ENCODE results near the gene IGFBP3. TPM values are rescaled to one million over a fixed set of nuclear protein-coding genes. Genes with fewer than 3 reads are reported as not detected.

Gene IGFBP3
- total and polyA plus RNA-seq, 2 of the 13 experiments (the other 11 are each of a cell fraction or from before 2014, with no cell fraction given) = 57.5 TPM; not detected in 1

DNA sequence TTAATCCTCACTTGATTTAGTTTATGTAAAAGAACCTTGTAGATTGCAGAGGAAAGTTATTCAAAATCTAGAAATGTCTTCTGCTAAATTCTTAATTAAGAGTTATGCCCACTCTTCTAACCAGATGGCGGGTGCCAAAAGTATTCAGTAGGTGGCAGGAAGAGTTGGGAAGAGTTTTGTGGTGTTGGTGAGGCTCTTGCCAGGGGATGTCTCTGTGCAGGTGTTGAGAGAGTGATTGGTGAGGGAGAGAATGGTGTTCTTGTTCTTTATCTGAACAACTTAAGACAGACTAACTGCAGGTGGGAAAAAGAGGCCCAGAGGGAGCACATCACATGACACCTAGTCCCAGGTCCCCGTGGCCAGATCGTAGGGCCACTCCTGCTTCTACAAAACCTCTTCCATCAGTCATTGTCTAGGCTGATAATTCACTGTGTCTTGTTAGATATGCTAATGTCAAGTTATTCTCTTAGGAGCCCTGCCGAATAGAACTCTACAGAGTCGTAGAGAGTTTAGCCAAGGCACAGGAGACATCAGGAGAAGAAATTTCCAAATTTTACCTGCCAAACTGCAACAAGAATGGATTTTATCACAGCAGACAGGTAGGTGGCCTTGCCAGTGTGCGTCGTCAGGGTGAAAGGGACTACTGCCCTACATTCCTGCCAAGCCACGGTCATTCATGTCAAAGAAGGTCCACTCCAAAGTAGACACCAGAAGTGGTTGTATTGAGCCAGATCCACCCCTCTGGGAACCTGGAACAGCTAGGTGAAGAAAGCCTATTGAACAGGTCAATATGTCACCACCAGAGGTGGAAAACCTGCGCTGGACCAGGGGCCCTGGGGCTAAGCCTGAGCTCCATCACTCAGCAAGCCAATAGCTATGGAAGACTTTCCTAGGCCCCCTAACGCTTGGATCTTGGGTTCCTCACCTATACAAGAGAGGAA is 29.3 kb downstream of the IGFBP3 start (continued):
- TF ChIP-seq ZNF781 (CRISPR knock-in tag; IDR thresholded peaks at IDR 0.05; ENCODE audit: borderline replicate concordance, not compliant biosample characterization) = no peak
- TF ChIP-seq, protein P1, sequence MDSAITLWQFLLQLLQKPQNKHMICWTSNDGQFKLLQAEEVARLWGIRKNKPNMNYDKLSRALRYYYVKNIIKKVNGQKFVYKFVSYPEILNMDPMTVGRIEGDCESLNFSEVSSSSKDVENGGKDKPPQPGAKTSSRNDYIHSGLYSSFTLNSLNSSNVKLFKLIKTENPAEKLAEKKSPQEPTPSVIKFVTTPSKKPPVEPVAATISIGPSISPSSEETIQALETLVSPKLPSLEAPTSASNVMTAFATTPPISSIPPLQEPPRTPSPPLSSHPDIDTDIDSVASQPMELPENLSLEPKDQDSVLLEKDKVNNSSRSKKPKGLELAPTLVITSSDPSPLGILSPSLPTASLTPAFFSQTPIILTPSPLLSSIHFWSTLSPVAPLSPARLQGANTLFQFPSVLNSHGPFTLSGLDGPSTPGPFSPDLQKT (CRISPR knock-in tag; IDR thresholded peaks at IDR 0.05; ENCODE audit: borderline replicate concordance) = no peak
- TF ChIP-seq, protein P2, sequence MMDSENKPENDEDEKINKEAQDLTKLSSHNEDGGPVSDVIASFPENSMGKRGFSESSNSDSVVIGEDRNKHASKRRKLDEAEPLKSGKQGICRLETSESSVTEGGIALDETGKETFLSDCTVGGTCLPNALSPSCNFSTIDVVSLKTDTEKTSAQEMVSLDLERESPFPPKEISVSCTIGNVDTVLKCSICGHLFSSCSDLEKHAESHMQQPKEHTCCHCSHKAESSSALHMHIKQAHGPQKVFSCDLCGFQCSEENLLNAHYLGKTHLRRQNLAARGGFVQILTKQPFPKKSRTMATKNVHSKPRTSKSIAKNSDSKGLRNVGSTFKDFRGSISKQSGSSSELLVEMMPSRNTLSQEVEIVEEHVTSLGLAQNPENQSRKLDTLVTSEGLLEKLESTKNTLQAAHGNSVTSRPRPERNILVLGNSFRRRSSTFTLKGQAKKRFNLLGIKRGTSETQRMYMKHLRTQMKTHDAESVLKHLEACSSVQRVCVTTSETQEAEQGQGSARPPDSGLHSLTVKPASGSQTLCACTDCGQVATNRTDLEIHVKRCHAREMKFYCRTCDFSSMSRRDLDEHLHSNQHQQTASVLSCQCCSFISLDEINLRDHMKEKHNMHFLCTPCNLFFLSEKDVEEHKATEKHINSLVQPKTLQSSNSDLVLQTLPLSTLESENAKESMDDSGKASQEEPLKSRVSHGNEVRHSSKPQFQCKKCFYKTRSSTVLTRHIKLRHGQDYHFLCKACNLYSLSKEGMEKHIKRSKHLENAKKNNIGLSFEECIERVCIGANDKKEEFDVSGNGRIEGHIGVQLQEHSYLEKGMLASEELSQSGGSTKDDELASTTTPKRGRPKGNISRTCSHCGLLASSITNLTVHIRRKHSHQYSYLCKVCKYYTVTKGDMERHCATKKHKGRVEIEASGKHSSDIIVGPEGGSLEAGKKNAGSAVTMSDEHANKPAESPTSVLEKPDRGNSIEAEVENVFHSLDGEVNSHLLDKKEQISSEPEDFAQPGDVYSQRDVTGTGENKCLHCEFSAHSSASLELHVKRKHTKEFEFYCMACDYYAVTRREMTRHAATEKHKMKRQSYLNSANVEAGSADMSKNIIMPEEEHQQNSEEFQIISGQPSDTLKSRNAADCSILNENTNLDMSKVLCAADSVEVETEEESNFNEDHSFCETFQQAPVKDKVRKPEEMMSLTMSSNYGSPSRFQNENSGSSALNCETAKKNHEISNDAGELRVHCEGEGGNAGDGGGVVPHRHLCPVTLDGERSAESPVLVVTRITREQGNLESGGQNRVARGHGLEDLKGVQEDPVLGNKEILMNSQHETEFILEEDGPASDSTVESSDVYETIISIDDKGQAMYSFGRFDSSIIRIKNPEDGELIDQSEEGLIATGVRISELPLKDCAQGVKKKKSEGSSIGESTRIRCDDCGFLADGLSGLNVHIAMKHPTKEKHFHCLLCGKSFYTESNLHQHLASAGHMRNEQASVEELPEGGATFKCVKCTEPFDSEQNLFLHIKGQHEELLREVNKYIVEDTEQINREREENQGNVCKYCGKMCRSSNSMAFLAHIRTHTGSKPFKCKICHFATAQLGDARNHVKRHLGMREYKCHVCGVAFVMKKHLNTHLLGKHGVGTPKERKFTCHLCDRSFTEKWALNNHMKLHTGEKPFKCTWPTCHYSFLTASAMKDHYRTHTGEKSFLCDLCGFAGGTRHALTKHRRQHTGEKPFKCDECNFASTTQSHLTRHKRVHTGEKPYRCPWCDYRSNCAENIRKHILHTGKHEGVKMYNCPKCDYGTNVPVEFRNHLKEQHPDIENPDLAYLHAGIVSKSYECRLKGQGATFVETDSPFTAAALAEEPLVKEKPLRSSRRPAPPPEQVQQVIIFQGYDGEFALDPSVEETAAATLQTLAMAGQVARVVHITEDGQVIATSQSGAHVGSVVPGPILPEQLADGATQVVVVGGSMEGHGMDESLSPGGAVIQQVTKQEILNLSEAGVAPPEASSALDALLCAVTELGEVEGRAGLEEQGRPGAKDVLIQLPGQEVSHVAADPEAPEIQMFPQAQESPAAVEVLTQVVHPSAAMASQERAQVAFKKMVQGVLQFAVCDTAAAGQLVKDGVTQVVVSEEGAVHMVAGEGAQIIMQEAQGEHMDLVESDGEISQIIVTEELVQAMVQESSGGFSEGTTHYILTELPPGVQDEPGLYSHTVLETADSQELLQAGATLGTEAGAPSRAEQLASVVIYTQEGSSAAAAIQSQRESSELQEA (CRISPR knock-in tag; IDR thresholded peaks at IDR 0.05; ENCODE audit: not compliant biosample characterization) = no peak
- no peak for TF ChIP-seq STAT5B (CRISPR knock-in tag; IDR thresholded peaks at IDR 0.05)
- no peak for TF ChIP-seq XRCC5 (optimal IDR thresholded peaks at IDR 0.05; ENCODE audit: low read length)
- TF ChIP-seq ZKSCAN1 (IDR thresholded peaks at IDR 0.05; ENCODE audit: low read length) = no peak
- TF ChIP-seq NFIB (CRISPR knock-in tag; IDR thresholded peaks at IDR 0.05; ENCODE audit: borderline replicate concordance) = no peak
- no peak for TF ChIP-seq ZKSCAN5 (CRISPR knock-in tag; IDR thresholded peaks at IDR 0.05)
- TF ChIP-seq RAD51 (IDR thresholded peaks at IDR 0.05; ENCODE audit: borderline replicate concordance) = no peak
- no peak for TF ChIP-seq JARID2 (CRISPR knock-in tag; IDR thresholded peaks at IDR 0.05; ENCODE audit: insufficient replicate concordance)
- peak; percentile 32; the same call in 1 of the 2 replicates for TF ChIP-seq ZNF788 (CRISPR knock-in tag; IDR thresholded peaks at IDR 0.05; ENCODE audit: borderline replicate concordance)
- TF ChIP-seq SNAI1 (CRISPR knock-in tag; IDR thresholded peaks at IDR 0.05; ENCODE audit: borderline replicate concordance) = no peak
- TF ChIP-seq ZNF484 (CRISPR knock-in tag; IDR thresholded peaks at IDR 0.05; ENCODE audit: borderline replicate concordance, low read depth) = no peak
- TF ChIP-seq RFX3 (CRISPR knock-in tag; IDR thresholded peaks at IDR 0.05) = no peak
- TF ChIP-seq SKIL (CRISPR knock-in tag; IDR thresholded peaks at IDR 0.05; ENCODE audit: borderline replicate concordance) = peak; percentile 9; the same call in 1 of the 2 replicates
- TF ChIP-seq MYC (CRISPR knock-in tag; IDR thresholded peaks at IDR 0.05; ENCODE audit: borderline replicate concordance) = no peak
- no peak; the same call in 1 of the 2 replicates for TF ChIP-seq ZNF724P (CRISPR knock-in tag; IDR thresholded peaks at IDR 0.05; ENCODE audit: borderline replicate concordance)

Measured in HepG2 (cell line).